ENCODE data around the gene CEACAM16.
"Not testable (repeated sequence)": the region's sequence is repeated elsewhere in the genome, so short reads cannot be mapped to it uniquely, and the experiment has no call there.

The CEACAM16 gene

GRCh38 chr19:44702551-44703176 is 3.7 kb downstream of the CEACAM16 start:
- no peak for DNase-seq (ENCODE audit: low read depth in 1 of 2, low spot score in 1 of 2)

- DNase-seq (ENCODE audit: low read depth in 1 of 2, low spot score in 1 of 2), result no peak
Observed at GRCh38 chr19:44703336-44704078, 4.6 kb downstream of the CEACAM16 start.

DNA sequence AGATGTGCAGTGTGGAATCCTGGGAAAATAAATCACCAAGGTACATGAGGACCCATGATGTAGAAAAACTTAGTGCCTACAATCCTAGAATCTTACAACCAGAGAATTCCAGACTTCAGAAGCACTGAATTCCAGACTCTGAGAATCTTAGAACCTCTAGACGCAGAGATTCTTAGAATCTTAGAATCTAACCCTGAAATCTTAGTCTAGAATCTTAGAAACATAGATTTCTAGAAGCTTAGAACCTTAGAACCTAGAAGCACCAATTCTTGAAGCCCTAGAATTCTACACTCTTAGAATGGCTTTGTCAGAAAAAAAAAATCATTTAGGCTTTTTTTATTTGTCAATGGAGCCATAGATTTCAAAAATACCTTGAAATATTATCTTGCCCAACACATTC is 6.0 kb downstream of the CEACAM16 start:
- DNase-seq (ENCODE audit: low read depth in 1 of 2, low spot score in 1 of 2), result no peak

- no peak for DNase-seq (ENCODE audit: low read depth in 1 of 2, low spot score in 1 of 2)
Observed at GRCh38 chr19:44705502-44706010, 6.6 kb downstream of the CEACAM16 start.

DNA sequence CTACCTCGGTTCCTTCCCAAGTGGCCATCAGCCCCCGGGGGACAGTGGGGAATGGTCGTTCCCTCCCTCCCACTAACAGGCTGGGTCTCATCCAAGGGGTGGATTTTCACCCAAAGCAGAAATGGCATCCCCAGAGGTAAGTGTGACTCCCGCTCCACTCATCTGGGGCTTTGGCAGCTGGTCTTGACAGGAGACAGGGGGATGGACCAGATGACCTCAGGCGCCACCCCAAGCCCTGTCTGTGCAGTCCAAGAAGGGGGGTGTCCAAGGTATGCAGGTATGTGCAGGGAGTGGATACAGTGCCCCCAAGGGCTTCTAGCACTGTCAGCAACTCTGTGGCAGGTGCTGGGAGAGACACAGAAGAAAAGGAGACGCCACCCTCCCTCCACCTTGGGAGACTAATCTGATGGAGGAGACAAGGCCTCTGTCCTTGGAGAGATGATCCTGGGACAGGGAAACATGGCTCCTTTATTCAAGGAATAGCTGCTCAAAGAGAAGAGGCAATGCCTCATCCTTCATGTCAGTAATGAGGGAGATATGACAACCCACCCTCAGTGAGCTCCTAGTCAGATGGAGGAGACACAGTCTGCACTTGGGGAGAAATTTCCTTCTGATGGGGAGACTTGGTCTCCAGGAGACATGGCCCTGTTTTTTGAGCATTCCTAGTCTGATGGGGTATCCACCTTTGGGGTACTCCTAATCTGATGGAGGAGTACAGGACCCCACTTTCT is 7.7 kb downstream of the CEACAM16 start:
- DNase-seq (ENCODE audit: low read depth in 1 of 2, low spot score in 1 of 2), result no peak

- DNase-seq (ENCODE audit: low read depth in 1 of 2, low spot score in 1 of 2), result no peak
Observed at GRCh38 chr19:44707794-44708193, 8.8 kb downstream of the CEACAM16 start.

DNA sequence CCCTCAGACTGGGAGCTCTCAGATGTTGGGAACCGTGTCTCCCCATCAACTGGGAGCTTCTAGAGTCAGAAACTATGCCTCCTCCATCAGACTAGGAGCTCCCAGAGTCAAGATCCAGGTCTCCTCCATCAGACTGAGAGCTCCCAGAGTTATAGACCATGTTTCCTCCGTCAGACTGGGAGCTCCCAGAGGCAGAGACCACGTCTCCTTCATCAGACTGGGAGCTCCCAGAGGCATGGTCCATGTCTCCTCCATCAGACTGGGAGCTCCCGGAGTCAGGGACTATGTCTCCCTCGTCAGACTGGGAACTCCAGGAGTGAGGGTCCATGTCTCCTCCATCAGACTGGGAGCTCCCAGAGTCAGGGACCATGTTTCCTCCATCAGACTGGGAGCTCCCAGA is 10.0 kb downstream of the CEACAM16 start:
- DNase-seq (ENCODE audit: low read depth in 1 of 2, low spot score in 1 of 2), result no peak

- DNase-seq (ENCODE audit: low read depth in 1 of 2, low spot score in 1 of 2), result not testable (repeated sequence)
Observed at GRCh38 chr19:44709434-44710266, 10.7 kb downstream of the CEACAM16 start.

- DNase-seq (ENCODE audit: low read depth in 1 of 2, low spot score in 1 of 2), result no peak
Observed at GRCh38 chr19:44710483-44710882, 11.5 kb downstream of the CEACAM16 start.

GRCh38 chr19:44712864-44713515 is 14.0 kb downstream of the CEACAM16 start:
- no peak for DNase-seq (ENCODE audit: low read depth in 1 of 2, low spot score in 1 of 2)

DNA sequence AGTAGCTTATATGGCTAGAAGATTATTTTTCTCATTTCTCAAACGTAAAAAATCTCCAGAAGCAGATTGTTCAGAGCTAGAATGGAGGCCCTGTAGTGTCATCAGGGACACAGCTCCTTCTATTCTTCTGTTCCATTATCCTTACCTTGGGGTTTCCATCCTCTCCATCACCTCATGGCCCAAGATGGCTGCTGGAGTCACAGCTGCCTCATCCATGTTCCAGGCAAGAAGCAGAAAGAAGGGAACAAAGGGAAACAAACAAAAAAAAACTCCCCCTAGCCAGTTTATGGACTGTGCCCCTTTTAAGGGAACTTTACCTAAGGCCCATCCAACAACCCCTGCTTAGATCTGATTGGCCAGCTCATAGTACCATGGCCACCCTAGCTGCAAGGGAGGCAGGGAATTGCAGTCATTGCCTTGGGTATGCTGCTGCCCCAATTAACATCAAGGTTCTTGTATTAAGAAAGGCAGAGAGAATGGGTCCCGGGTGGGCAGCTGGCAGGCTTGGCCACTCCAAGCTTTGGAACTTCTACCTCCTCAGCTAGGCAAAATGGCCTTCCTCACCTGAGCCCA is 15.7 kb downstream of the CEACAM16 start:
- DNase-seq (ENCODE audit: low read depth in 1 of 2, low spot score in 1 of 2), result no peak

GRCh38 chr19:44717603-44718002 is 18.7 kb downstream of the CEACAM16 start:
- DNase-seq (ENCODE audit: low read depth in 1 of 2, low spot score in 1 of 2), result no peak

DNA sequence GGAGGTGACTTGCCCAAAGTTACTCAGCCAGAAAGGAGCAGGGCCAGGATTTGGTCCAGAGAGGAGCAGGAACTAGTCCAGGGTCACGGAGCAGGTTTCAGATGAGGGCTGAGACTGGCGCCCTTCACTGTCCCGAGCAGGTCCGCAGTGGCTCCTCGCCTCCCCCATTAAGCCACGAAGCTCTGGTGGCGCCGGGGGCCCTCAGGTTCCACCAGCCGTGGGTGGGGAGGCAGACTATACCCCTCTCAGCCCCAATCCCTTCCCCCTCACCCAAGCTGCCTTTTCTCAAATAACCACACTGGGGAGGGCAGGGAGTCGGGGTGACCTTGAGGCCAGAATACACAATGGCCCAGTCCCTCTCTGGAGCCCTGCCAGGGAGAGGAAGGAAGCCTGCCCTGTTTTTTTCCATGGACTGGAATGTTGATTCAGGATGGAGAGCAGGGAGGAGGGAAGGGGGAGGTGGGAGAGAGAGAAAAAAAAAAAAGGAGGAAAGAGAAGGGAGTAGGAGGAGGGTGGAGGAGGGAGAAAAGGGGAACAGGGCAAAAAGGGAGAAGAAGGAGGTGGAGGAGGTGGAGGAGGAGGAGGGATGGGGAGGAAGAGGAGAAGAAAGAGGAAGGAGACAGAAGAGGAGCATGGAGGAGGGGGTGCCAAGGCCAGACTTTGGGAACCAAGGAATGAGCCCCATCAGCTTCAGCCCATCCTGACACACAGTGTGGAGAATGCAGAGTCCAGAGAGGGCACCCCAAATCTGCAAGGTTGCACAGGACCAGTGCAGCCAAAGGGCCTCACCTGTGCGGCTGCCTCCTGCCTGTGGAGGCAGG is 19.7 kb downstream of the CEACAM16 start:
- DNase-seq (ENCODE audit: low read depth in 1 of 2, low spot score in 1 of 2), result no peak

- no peak for DNase-seq (ENCODE audit: low read depth in 1 of 2, low spot score in 1 of 2)
Observed at GRCh38 chr19:44719262-44719701, 20.3 kb downstream of the CEACAM16 start.

DNA sequence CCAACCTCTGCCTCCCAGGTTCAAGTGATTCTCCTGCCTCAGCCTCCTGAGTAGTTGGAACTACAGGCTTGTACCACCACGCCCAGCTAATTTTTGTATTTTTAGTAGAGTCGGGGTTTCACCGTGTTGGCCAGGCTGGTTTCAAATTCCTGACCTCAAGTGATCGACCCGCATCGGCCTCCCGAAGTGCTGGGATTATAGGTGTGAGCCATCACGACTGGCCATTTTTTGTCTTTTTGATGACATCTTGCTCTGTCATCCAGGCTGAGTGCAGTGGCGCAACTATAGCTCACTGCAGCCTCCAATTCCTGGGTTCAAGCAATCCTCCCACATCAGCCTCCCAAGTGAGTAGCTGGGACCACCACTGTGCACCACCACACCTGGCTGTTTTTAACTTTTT is 21.4 kb downstream of the CEACAM16 start:
- DNase-seq (ENCODE audit: low read depth in 1 of 2, low spot score in 1 of 2), result not testable (repeated sequence)

- no peak for DNase-seq (ENCODE audit: low read depth in 1 of 2, low spot score in 1 of 2)
Observed at GRCh38 chr19:44720945-44721344, 22.0 kb downstream of the CEACAM16 start.

DNA sequence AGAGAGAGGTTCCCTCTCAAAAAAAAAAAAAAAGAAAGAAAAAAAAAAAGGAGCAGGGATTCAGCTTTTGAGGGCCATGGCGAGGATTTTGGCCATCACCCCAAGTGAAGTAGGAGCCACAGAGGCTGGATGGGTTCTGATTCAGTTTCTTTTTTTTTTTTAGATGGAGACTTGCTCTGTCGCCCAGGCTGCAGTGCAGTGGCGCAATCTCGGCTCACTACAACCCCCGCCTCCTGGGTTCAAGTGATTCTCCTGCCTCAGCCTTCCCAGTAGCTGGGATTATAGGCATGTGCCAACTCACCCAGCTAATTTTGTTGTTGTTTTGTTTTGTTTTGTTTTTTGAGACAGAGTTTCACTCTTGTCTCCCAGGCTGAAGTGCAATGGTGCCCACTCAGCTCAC is 22.4 kb downstream of the CEACAM16 start:
- DNase-seq (ENCODE audit: low read depth in 1 of 2, low spot score in 1 of 2), result not testable (repeated sequence)

GRCh38 chr19:44722131-44723121 is 23.5 kb downstream of the CEACAM16 start:
- no peak for DNase-seq (ENCODE audit: low read depth in 1 of 2, low spot score in 1 of 2)

All from activated CD4-positive, alpha-beta T cell treated with anti-CD3 and anti-CD28 coated beads, Interleukin-2, amount 50 U/mL, for 24 hours (primary cell).